NCI-H226 (cell line): ENCODE data around the gene KRT82.
"Not testable (repeated sequence)": the region's sequence is repeated elsewhere in the genome, so short reads cannot be mapped to it uniquely, and the experiment has no call there.

Source experiments
- DNase-seq: peaks from one replicate; pipeline ENCODE4 v3.0.0-alpha.2; 2015

KRT82 gene

GRCh38 chr12:52434760-52435530 is 28.8 kb upstream of the KRT82 start:
- peak; percentile 91 for DNase-seq

- DNase-seq = no peak
These were observed 28.1 kb upstream of the KRT82 start, which contains the start of gene KRT75 for GRCh38 chr12:52434081-52434733. Gene KRT75, minus strand, starts transcription at chr12:52434371. Its CDS starts 67 bp downstream, at chr12:52434304.

- DNase-seq = no peak
These were observed 27.5 kb upstream of the KRT82 start for GRCh38 chr12:52433501-52434080.

- DNase-seq = no peak
These were observed 26.5 kb upstream of the KRT82 start for GRCh38 chr12:52432559-52433207.

GRCh38 chr12:52428121-52428520 is 22.0 kb upstream of the KRT82 start:
- DNase-seq = no peak

- DNase-seq = no peak
These were observed 20.9 kb upstream of the KRT82 start for GRCh38 chr12:52427083-52427482.

- no peak for DNase-seq
These were observed 19.9 kb upstream of the KRT82 start for GRCh38 chr12:52426034-52426433.

GRCh38 chr12:52425466-52425865 is 19.3 kb upstream of the KRT82 start:
- no peak for DNase-seq

GRCh38 chr12:52423661-52424500 is 17.7 kb upstream of the KRT82 start:
- DNase-seq = no peak

- DNase-seq = no peak
These were observed 16.9 kb upstream of the KRT82 start for GRCh38 chr12:52423035-52423434.

GRCh38 chr12:52419656-52420055 is 13.5 kb upstream of the KRT82 start:
- no peak for DNase-seq

GRCh38 chr12:52418576-52419110 is 12.5 kb upstream of the KRT82 start:
- DNase-seq = no peak

GRCh38 chr12:52417740-52418139 is 11.6 kb upstream of the KRT82 start:
- no peak for DNase-seq

GRCh38 chr12:52416795-52417194 is 10.7 kb upstream of the KRT82 start:
- DNase-seq = no peak

- DNase-seq = peak; percentile 47
These were observed 10.0 kb upstream of the KRT82 start for GRCh38 chr12:52415870-52416750.

- DNase-seq = no peak
These were observed 8.8 kb upstream of the KRT82 start for GRCh38 chr12:52414936-52415335.

GRCh38 chr12:52413782-52414345 is 7.7 kb upstream of the KRT82 start:
- no peak for DNase-seq

GRCh38 chr12:52413202-52413601 is 7.1 kb upstream of the KRT82 start:
- no peak for DNase-seq

GRCh38 chr12:52411815-52412214 is 5.7 kb upstream of the KRT82 start:
- no peak for DNase-seq

GRCh38 chr12:52410589-52411248 is 4.6 kb upstream of the KRT82 start:
- not testable (repeated sequence) for DNase-seq
